H9 (cell line): ENCODE measurements around the gene TNFRSF19. TPM values are rescaled to one million over a fixed set of nuclear protein-coding genes. Genes with fewer than 3 reads are reported as not detected.

Experiments used
- DNase-seq: peaks from one replicate; pipeline ENCODE4 v3.0.0-alpha.2; 2017
- H2AFZ ChIP-seq: one replicate; pipeline ENCODE4 v1.6.1; 2013; ENCODE audit warnings: mild to moderate bottlenecking, low read length, control low read depth, moderate library complexity
- H2AK5ac ChIP-seq: 2 replicates; pipeline ENCODE4 v1.6.1; 2013; ENCODE audit warnings: low read length, control low read depth, mixed read lengths; ENCODE audit not compliant: insufficient read length
- H2BK120ac ChIP-seq: one replicate; pipeline ENCODE4 v1.6.1; 2013; ENCODE audit warnings: low read depth, mild to moderate bottlenecking, low read length, control low read depth, inconsistent platforms; ENCODE audit not compliant: poor library complexity, severe bottlenecking
- H2BK12ac ChIP-seq: 2 replicates; pipeline ENCODE4 v1.6.1; 2013; ENCODE audit warnings: low read length, control low read depth, mixed read lengths, low read depth; ENCODE audit not compliant: insufficient read length
- H2BK15ac ChIP-seq: 2 replicates; pipeline ENCODE4 v1.6.1; 2013; ENCODE audit warnings: low read depth, low read length, control low read depth
- H2BK20ac ChIP-seq: one replicate; pipeline ENCODE4 v1.6.1; 2013; ENCODE audit warnings: low read depth, mild to moderate bottlenecking, low read length, control low read depth, inconsistent platforms; ENCODE audit not compliant: poor library complexity, severe bottlenecking
- H2BK5ac ChIP-seq: 2 replicates; pipeline ENCODE4 v1.6.1; 2013; ENCODE audit warnings: low read length, control low read depth, mixed read lengths; ENCODE audit not compliant: insufficient read length
- H3K14ac ChIP-seq: 2 replicates; pipeline ENCODE4 v1.6.1; 2013; ENCODE audit warnings: low read length, control low read depth; ENCODE audit not compliant: insufficient read depth
- H3K18ac ChIP-seq: 2 replicates; pipeline ENCODE4 v1.6.1; 2013; ENCODE audit warnings: low read depth, mild to moderate bottlenecking, mixed read lengths, low read length, control low read depth; ENCODE audit not compliant: insufficient read length
- H3K23ac ChIP-seq: 2 replicates; pipeline ENCODE4 v1.6.1; 2013; ENCODE audit warnings: low read length, control low read depth, mixed read lengths, low read depth; ENCODE audit not compliant: insufficient read length
- H3K23me2 ChIP-seq: 2 replicates; pipeline ENCODE4 v1.6.1; 2013; ENCODE audit warnings: low read depth, mild to moderate bottlenecking, mixed read lengths, low read length, control low read depth; ENCODE audit not compliant: insufficient read length, poor library complexity, severe bottlenecking
- H3K27ac ChIP-seq: 2 replicates; pipeline ENCODE4 v1.5.1; 2013; ENCODE audit warnings: low read length, control low read depth, mixed read lengths, low read depth; ENCODE audit not compliant: insufficient read length
- H3K27me3 ChIP-seq: 2 replicates; pipeline ENCODE4 v1.6.1; 2013; ENCODE audit warnings: low read length, control low read depth, inconsistent platforms; ENCODE audit not compliant: insufficient read depth
- H3K4ac ChIP-seq: 2 replicates; pipeline ENCODE4 v1.6.1; 2013; ENCODE audit warnings: low read depth, mild to moderate bottlenecking, control low read depth, inconsistent platforms, low read length, moderate library complexity
- H3K4me1 ChIP-seq: 2 replicates; pipeline ENCODE4 v1.6.1; 2013; ENCODE audit warnings: low read length, control low read depth, inconsistent platforms; ENCODE audit not compliant: insufficient read depth
- H3K4me2 ChIP-seq: 2 replicates; pipeline ENCODE4 v1.6.1; 2013; ENCODE audit warnings: low read length, control low read depth, mixed read lengths; ENCODE audit not compliant: insufficient read length, insufficient read depth
- H3K56ac ChIP-seq: 2 replicates; pipeline ENCODE4 v1.6.1; 2013; ENCODE audit warnings: low read depth, mild to moderate bottlenecking, mixed read lengths, low read length, control low read depth; ENCODE audit not compliant: insufficient read length
- H3K79me1 ChIP-seq: 2 replicates; pipeline ENCODE4 v1.6.1; 2013; ENCODE audit warnings: low read depth, mild to moderate bottlenecking, moderate library complexity, low read length, control low read depth, inconsistent platforms; ENCODE audit not compliant: insufficient read depth, poor library complexity, severe bottlenecking
- H3K79me2 ChIP-seq: 2 replicates; pipeline ENCODE4 v1.6.1; 2013; ENCODE audit warnings: low read length, control low read depth, inconsistent platforms; ENCODE audit not compliant: insufficient read depth
- H3K9ac ChIP-seq: 2 replicates; pipeline ENCODE4 v1.6.1; 2013; ENCODE audit warnings: low read length, control low read depth, mixed read lengths; ENCODE audit not compliant: insufficient read length; ENCODE audit errors: extremely low read depth
- H3K9me3 ChIP-seq: one replicate; pipeline ENCODE4 v1.6.1; 2013; ENCODE audit warnings: low read depth, low read length, inconsistent platforms; ENCODE audit not compliant: control insufficient read depth
- H3T11ph ChIP-seq: one replicate; pipeline ENCODE4 v1.6.1; 2013; ENCODE audit warnings: mild to moderate bottlenecking, low read length, control low read depth, inconsistent platforms
- H4K20me1 ChIP-seq: one replicate; pipeline ENCODE4 v1.6.1; 2013; ENCODE audit not compliant: control insufficient read depth, insufficient read length, insufficient read depth
- H4K5ac ChIP-seq: 2 replicates; pipeline ENCODE4 v1.6.1; 2013; ENCODE audit warnings: low read depth, mild to moderate bottlenecking, mixed read lengths, low read length, control low read depth; ENCODE audit not compliant: insufficient read length
- H4K8ac ChIP-seq: replicated peaks from 2 replicates; pipeline ENCODE4 v1.6.1; 2013; ENCODE audit warnings: low read length, control low read depth, mixed read lengths, low read depth; ENCODE audit not compliant: insufficient read length
- H4K91ac ChIP-seq: 2 replicates; pipeline ENCODE4 v1.6.1; 2013; ENCODE audit warnings: low read depth, mild to moderate bottlenecking, moderate library complexity, mixed read lengths, low read length, control low read depth; ENCODE audit not compliant: insufficient read length
- H3K27ac Mint-ChIP-seq, 3 experiments: 2 replicates in 2 of 3; 3 replicates in 1 of 3; pipeline ENCODE4 v1.8.0; 2020 to 2021; ENCODE audit warnings: mixed read lengths in 3 of 3, mild to moderate bottlenecking in 1 of 3, moderate library complexity in 1 of 3
- H3K27me3 Mint-ChIP-seq: 2 replicates; pipeline ENCODE4 v1.8.0; 2021; ENCODE audit warnings: low read depth, mild to moderate bottlenecking, moderate library complexity, mixed read lengths
- H3K36me3 Mint-ChIP-seq, 3 experiments: 2 replicates in 2 of 3; 3 replicates in 1 of 3; pipeline ENCODE4 v1.8.0; 2020 to 2021; ENCODE audit warnings: low read depth in 3 of 3, mixed read lengths in 3 of 3; ENCODE audit not compliant: insufficient read depth in 1 of 3
- H3K4me1 Mint-ChIP-seq, 2 experiments: 2 replicates each; pipeline ENCODE4 v1.8.0; 2020; ENCODE audit warnings: mixed read lengths in 2 of 2
- H3K4me3 Mint-ChIP-seq, 2 experiments: 2 replicates in 1 of 2; 3 replicates in 1 of 2; pipeline ENCODE4 v1.8.0; 2020 to 2021; ENCODE audit warnings: mild to moderate bottlenecking in 2 of 2, mixed read lengths in 2 of 2, moderate library complexity in 1 of 2
- H3K9me3 Mint-ChIP-seq, 2 experiments: 2 replicates in 1 of 2; 3 replicates in 1 of 2; pipeline ENCODE4 v1.8.0; 2020; ENCODE audit warnings: mild to moderate bottlenecking in 2 of 2, mixed read lengths in 2 of 2, moderate library complexity in 1 of 2
- WGBS: extraction: QIAGEN DNeasy Blood & Tissue Kit; methylation state at CpG from one replicate; pipeline ENCODE4 v1.1.7; 2013; ENCODE audit warnings: missing lambda C conversion rate, low lambda C conversion rate, mixed read lengths; ENCODE audit not compliant: insufficient read length; ENCODE audit errors: extremely low coverage; 5-methylcytosine and 5-hydroxymethylcytosine counted together
- total RNA-seq: library from RNA; stranded (reverse); gene quantifications from 2 replicates; pipeline ENCODE4 v1.2.1, GENCODE V29; 2021
- TF ChIP-seq, protein P1 (sequence below): fragments of 200-600 bp; sonication (generic); conservative IDR thresholded peaks from 3 replicates; pipeline ENCODE4 v1.8.0; 2021; ENCODE audit warnings: antibody characterized with exemption, mild to moderate bottlenecking

The TNFRSF19 gene
- total RNA-seq, 1 experiment from 2014 or later = 2.7 TPM

DNA sequence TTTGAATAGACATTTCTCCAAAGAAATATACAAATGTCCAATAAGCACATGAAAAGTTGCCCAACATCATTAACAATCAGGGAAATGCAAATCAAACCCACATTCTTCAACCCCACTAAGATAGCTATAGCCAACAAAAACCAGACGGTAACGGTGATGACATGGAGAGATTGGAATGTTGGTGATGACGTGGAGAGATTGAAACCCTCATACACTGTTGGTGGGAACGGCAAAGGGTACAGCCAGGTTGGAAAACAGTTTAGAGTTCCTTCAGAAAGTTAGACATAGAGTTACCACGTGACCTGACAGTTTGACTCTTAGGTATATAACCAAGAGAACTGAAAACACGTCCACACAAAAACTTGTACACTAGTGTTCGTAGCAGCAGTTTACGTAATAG, 48.1 kb downstream of the TNFRSF19 start:
- Histone ChIP-seq H2BK20ac (no peak overlapping the region), H3K23ac (no peak overlapping the region), H3K9me3 (no peaks in the 10 kb centered on the region), H2AFZ (no peak overlapping the region), H4K91ac (no peak overlapping the region), H2BK12ac (no peak overlapping the region), H3K9ac (no peak overlapping the region), H3K79me2 (no peaks in the 10 kb centered on the region), H2BK15ac (no peak overlapping the region), H3K14ac (no peak overlapping the region), H3K4me1 (peaks cover 2% of the 10 kb centered on the region; the same call in 1 of the 2 replicates), H3K56ac (no peak overlapping the region), H3T11ph (no peak overlapping the region), H3K27me3 (no peaks in the 10 kb centered on the region), H3K79me1 (no peaks in the 10 kb centered on the region), H2BK120ac (peak overlapping the region; percentile 42), H2BK5ac (no peak overlapping the region), H3K18ac (no peak overlapping the region), H3K4me2 (no peak overlapping the region), H4K5ac (no peak overlapping the region), H3K27ac (no peak overlapping the region), H3K4ac (no peak overlapping the region), H2AK5ac (no peak overlapping the region), H4K8ac (no peak overlapping the region), H4K20me1 (no peaks in the 10 kb centered on the region), H3K23me2 (no peaks in the 10 kb centered on the region)
- peaks cover 40 to 47% of the 10 kb centered on the region in 2 experiments for H3K4me1 Mint-ChIP-seq
- H3K4me3 Mint-ChIP-seq = no peak overlapping the region
- TF ChIP-seq, protein P1, sequence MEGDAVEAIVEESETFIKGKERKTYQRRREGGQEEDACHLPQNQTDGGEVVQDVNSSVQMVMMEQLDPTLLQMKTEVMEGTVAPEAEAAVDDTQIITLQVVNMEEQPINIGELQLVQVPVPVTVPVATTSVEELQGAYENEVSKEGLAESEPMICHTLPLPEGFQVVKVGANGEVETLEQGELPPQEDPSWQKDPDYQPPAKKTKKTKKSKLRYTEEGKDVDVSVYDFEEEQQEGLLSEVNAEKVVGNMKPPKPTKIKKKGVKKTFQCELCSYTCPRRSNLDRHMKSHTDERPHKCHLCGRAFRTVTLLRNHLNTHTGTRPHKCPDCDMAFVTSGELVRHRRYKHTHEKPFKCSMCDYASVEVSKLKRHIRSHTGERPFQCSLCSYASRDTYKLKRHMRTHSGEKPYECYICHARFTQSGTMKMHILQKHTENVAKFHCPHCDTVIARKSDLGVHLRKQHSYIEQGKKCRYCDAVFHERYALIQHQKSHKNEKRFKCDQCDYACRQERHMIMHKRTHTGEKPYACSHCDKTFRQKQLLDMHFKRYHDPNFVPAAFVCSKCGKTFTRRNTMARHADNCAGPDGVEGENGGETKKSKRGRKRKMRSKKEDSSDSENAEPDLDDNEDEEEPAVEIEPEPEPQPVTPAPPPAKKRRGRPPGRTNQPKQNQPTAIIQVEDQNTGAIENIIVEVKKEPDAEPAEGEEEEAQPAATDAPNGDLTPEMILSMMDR = no peak
- no peaks in the 10 kb centered on the region; the same call in 1 of the 2 replicates for H3K27me3 Mint-ChIP-seq
- no peak overlapping the region for H3K27ac Mint-ChIP-seq
- no CpG with 5 or more reads among the region's 8 CpGs for WGBS
- no peak for DNase-seq
- H3K9me3 Mint-ChIP-seq = no peaks in the 10 kb centered on the region
- H3K36me3 Mint-ChIP-seq = peaks cover 0 to 4% (median 0%) of the 10 kb centered on the region in 3 experiments; a peak in 3 of 7 replicates
